ENCODE data around the gene PDLIM7.

DNA sequence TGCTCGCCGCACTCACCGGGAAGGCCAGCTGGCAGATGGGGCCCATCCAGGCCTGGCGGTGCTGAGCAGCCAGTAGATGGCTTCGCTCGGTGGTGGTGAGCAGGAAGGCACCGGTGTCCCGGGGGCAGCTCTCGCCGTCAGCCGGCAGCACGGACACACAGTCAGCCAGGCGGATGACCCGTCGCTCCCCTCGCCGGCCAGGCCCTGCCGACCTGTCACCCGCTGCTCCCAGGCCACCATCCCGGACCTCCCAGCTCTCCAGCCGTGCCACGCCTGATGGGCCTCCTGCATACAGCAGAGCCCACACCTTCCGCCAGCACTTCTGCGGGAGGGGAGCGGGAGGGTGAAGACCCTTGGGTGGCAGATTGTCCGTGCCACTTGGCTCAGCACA is 10.8 kb upstream of the PDLIM7 start:
- TF ChIP-seq, protein P1, sequence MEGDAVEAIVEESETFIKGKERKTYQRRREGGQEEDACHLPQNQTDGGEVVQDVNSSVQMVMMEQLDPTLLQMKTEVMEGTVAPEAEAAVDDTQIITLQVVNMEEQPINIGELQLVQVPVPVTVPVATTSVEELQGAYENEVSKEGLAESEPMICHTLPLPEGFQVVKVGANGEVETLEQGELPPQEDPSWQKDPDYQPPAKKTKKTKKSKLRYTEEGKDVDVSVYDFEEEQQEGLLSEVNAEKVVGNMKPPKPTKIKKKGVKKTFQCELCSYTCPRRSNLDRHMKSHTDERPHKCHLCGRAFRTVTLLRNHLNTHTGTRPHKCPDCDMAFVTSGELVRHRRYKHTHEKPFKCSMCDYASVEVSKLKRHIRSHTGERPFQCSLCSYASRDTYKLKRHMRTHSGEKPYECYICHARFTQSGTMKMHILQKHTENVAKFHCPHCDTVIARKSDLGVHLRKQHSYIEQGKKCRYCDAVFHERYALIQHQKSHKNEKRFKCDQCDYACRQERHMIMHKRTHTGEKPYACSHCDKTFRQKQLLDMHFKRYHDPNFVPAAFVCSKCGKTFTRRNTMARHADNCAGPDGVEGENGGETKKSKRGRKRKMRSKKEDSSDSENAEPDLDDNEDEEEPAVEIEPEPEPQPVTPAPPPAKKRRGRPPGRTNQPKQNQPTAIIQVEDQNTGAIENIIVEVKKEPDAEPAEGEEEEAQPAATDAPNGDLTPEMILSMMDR (conservative IDR thresholded peaks at IDR 0.05; ENCODE audit: low read depth, low read length) = no peak
- TF ChIP-seq BHLHE40 (IDR thresholded peaks at IDR 0.05; ENCODE audit: low read depth, low read length) (no peak), POLR2A (IDR thresholded peaks at IDR 0.05; ENCODE audit: low read depth, low read length) (no peak), RAD21 (IDR thresholded peaks at IDR 0.05; ENCODE audit: low read length) (no peak), MXI1 (IDR thresholded peaks at IDR 0.05; ENCODE audit: borderline replicate concordance, low read depth, low read length) (no peak), CEBPB (IDR thresholded peaks at IDR 0.05; ENCODE audit: low read depth, low read length) (no peak), MAFK (IDR thresholded peaks at IDR 0.05; ENCODE audit: low read depth, low read length) (no peak), NFE2L2 (IDR thresholded peaks at IDR 0.05; ENCODE audit: low read depth, low read length) (no peak), RCOR1 (IDR thresholded peaks at IDR 0.05; ENCODE audit: insufficient replicate concordance, low read length) (no peak), RFX5 (IDR thresholded peaks at IDR 0.05; ENCODE audit: low read depth, low read length) (no peak), SMC3 (IDR thresholded peaks at IDR 0.05; ENCODE audit: low read depth, low read length) (no peak), MAZ (IDR thresholded peaks at IDR 0.05; ENCODE audit: borderline replicate concordance, low read depth, low read length) (no peak)
- TF ChIP-seq, protein P2, sequence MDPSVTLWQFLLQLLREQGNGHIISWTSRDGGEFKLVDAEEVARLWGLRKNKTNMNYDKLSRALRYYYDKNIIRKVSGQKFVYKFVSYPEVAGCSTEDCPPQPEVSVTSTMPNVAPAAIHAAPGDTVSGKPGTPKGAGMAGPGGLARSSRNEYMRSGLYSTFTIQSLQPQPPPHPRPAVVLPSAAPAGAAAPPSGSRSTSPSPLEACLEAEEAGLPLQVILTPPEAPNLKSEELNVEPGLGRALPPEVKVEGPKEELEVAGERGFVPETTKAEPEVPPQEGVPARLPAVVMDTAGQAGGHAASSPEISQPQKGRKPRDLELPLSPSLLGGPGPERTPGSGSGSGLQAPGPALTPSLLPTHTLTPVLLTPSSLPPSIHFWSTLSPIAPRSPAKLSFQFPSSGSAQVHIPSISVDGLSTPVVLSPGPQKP (IDR thresholded peaks at IDR 0.05; ENCODE audit: borderline replicate concordance, low read depth, low read length) = no peak
- TF ChIP-seq, protein P3, sequence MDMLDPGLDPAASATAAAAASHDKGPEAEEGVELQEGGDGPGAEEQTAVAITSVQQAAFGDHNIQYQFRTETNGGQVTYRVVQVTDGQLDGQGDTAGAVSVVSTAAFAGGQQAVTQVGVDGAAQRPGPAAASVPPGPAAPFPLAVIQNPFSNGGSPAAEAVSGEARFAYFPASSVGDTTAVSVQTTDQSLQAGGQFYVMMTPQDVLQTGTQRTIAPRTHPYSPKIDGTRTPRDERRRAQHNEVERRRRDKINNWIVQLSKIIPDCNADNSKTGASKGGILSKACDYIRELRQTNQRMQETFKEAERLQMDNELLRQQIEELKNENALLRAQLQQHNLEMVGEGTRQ (IDR thresholded peaks at IDR 0.05; ENCODE audit: low read depth, low read length) = no peak

Data from IMR-90 (cell line).